ENCODE results near the gene MFGE8. TPM values are rescaled to one million over a fixed set of nuclear protein-coding genes. Genes with fewer than 3 reads are reported as not detected.

MFGE8 gene
- total RNA-seq, 6 experiments from 2014 or later = 9.7 to 20.4 (median 17.6) TPM

DNA sequence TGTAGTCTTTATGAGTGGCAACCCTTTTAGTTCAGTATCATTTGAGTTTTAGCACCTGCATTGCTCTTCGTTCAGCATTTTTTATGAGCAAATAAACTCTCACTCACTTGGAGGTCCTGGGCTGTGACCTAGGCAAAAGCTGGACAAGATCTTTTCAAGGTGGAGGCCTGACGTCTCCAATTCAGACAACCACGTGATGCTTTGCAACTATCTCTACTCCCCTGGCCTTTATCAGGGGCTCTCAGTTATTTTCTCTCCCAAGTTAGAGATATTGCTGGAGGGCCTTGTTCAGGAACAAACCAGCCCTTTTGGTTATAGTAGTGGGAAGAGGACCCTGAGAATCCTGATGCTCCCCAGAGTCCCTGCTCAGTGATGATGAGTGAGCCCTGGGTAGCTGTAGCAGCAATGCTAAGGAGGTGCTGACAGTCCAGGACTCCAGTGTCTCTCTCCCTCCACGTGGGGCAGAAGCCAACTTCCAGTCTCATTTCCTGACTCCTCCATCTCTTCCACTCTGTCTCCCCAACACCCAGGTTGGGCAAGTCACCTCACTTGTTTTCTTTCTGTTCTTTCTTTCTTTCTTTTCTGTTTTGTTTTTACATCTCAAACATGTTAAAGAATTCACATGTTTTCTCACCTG lies 48.2 kb downstream of the MFGE8 start:
- no peaks in the 10 kb centered on the region for H3K4me1 ChIP-seq
- intact Hi-C loops (cut with DNase I) = no loop called here
- no peaks in the 10 kb centered on the region for H3K27me3 ChIP-seq
- no peak overlapping the region for H3K27ac ChIP-seq
- ATAC-seq = no peak
- TF ChIP-seq, protein P1, sequence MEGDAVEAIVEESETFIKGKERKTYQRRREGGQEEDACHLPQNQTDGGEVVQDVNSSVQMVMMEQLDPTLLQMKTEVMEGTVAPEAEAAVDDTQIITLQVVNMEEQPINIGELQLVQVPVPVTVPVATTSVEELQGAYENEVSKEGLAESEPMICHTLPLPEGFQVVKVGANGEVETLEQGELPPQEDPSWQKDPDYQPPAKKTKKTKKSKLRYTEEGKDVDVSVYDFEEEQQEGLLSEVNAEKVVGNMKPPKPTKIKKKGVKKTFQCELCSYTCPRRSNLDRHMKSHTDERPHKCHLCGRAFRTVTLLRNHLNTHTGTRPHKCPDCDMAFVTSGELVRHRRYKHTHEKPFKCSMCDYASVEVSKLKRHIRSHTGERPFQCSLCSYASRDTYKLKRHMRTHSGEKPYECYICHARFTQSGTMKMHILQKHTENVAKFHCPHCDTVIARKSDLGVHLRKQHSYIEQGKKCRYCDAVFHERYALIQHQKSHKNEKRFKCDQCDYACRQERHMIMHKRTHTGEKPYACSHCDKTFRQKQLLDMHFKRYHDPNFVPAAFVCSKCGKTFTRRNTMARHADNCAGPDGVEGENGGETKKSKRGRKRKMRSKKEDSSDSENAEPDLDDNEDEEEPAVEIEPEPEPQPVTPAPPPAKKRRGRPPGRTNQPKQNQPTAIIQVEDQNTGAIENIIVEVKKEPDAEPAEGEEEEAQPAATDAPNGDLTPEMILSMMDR (IDR thresholded peaks at IDR 0.05) = no peak
- no peak for TF ChIP-seq POLR2A (IDR thresholded peaks at IDR 0.05)
- DNase-seq = no peak
- H3K36me3 ChIP-seq = no peaks in the 10 kb centered on the region
- WGBS (ENCODE audit: insufficient coverage, low coverage, low lambda C conversion rate, missing lambda C conversion rate) = 28% methylated on average over 4 of the region's 4 CpGs
- no peaks in the 10 kb centered on the region for H3K9me3 ChIP-seq
- no peak overlapping the region for H3K4me3 ChIP-seq

DNA sequence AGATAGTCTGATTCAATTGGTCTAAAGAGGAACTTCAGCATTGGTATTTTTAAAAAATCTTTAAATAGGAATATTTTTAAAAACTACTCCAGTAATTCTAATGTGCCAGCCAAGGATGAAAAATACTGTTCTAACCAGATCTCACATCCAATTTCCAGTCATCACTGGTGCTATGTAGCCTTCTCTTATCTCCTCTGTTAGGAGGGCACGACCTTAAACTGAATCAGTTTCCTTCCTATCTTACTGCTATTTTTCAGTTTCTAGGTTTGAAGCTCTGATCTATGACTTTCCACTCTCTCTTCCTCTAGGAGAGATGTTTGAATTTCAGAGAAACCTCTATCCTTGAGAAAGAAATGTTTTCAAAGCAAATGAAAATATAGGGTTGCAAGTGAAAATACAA lies 49.8 kb downstream of the MFGE8 start:
- Histone ChIP-seq H3K36me3 (no peaks in the 10 kb centered on the region), H3K27me3 (no peaks in the 10 kb centered on the region), H3K27ac (no peak overlapping the region), H3K4me1 (no peaks in the 10 kb centered on the region), H3K4me3 (no peak overlapping the region), H3K9me3 (no peaks in the 10 kb centered on the region)
- WGBS (ENCODE audit: insufficient coverage, low coverage, low lambda C conversion rate, missing lambda C conversion rate) = 35% methylated on average over 1 of the region's 1 CpG
- TF ChIP-seq, protein P1 (IDR thresholded peaks at IDR 0.05) = no peak
- TF ChIP-seq POLR2A (IDR thresholded peaks at IDR 0.05) = no peak
- intact Hi-C loops (cut with DNase I) = no loop called here
- no peak for DNase-seq
- no peak for ATAC-seq

DNA sequence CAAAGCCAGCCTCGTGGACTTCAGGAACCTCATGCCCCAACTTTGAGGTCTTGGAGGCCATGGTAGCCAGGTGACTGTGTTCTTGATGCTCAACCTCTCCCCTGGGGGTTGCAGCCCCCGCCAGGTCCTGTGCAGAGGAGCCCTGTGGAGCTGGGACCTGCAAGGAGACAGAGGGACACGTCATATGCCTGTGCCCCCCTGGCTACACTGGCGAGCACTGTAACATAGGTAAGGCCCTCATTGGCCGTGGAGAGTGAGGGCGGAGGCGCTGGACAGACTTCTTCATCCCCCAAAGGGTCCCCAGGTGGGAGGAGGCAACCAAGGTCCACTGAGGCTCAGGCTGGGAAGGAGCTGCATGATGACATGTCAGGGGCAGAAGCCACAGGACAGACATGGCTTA lies 53.0 kb downstream of the MFGE8 start:
- no peaks in the 10 kb centered on the region for H3K4me1 ChIP-seq
- 68% methylated on average over 5 of the region's 7 CpGs for WGBS (ENCODE audit: insufficient coverage, low coverage, low lambda C conversion rate, missing lambda C conversion rate)
- no peak overlapping the region for H3K4me3 ChIP-seq
- H3K36me3 ChIP-seq = no peaks in the 10 kb centered on the region
- ATAC-seq (no peak), DNase-seq (peak in 1 of 3 donors; percentile 31)
- no peaks in the 10 kb centered on the region for H3K27me3 ChIP-seq
- TF ChIP-seq, protein P1 (IDR thresholded peaks at IDR 0.05) = no peak
- no peak for TF ChIP-seq POLR2A (IDR thresholded peaks at IDR 0.05)
- H3K27ac ChIP-seq = no peak overlapping the region
- intact Hi-C loops (cut with DNase I) = no loop called here
- H3K9me3 ChIP-seq = no peaks in the 10 kb centered on the region

DNA sequence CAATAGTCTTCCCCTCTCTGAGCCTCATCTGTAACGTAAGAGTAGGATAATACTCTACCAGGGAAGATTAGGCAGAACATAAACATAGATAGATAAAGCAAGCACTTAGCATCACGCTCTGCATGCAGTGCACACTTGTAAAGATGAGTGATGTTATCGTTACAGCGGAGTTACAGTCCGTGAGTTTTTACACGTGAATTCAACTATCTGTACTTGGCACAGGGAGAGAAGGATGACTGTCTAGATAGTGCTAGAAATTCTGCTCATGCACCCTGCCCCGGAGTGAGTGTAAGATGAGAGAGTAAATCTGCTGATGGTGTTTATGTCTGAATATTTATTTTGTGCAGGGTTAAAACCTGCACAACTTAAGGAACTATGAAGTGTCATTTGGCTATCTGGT lies 53.6 kb downstream of the MFGE8 start:
- Histone ChIP-seq H3K4me1 (no peaks in the 10 kb centered on the region), H3K4me3 (no peak overlapping the region), H3K36me3 (no peaks in the 10 kb centered on the region), H3K9me3 (no peaks in the 10 kb centered on the region), H3K27ac (no peak overlapping the region), H3K27me3 (no peaks in the 10 kb centered on the region)
- TF ChIP-seq POLR2A (IDR thresholded peaks at IDR 0.05) = no peak
- TF ChIP-seq, protein P1 (IDR thresholded peaks at IDR 0.05) = no peak
- intact Hi-C loops (cut with DNase I) = no loop called here
- WGBS (ENCODE audit: insufficient coverage, low coverage, low lambda C conversion rate, missing lambda C conversion rate) = 59% methylated on average over 7 of the region's 7 CpGs
- no peak for DNase-seq
- ATAC-seq = no peak

Measured in right lobe of liver (tissue), 6 donors.